GM12878 (cell line): Measurements from ENCODE around the gene PCDHGA10.
"Not testable (repeated sequence)": the region's sequence is repeated elsewhere in the genome, so short reads cannot be mapped to it uniquely, and the experiment has no call there.

Experiments used
- CREB1 ChIP-seq: IDR thresholded peaks from 2 replicates; pipeline ENCODE4 v1.6.1; 2012; ENCODE audit warnings: low read depth, mild to moderate bottlenecking, inconsistent platforms
- CTCF ChIP-seq, 3 experiments: IDR thresholded peaks in 2 of 3; conservative IDR thresholded peaks in 1 of 3; 2 replicates each; pipeline ENCODE4 v1.5.1; 2011; ENCODE audit warnings: low read depth in 3 of 3, low read length in 3 of 3, mild to moderate bottlenecking in 3 of 3, control low read depth in 2 of 3, moderate library complexity in 2 of 3, inconsistent platforms in 1 of 3, mixed read lengths in 1 of 3; ENCODE audit not compliant: control insufficient read depth in 2 of 3, insufficient read depth in 1 of 3; ENCODE audit errors: extremely low read depth in 1 of 3

- not testable (repeated sequence) for TF ChIP-seq CREB1; CTCF (IDR thresholded peaks at IDR 0.05 in 2 of 3, conservative IDR thresholded peaks at IDR 0.05 in 1 of 3; ENCODE audit: control insufficient read depth in 2 of 3, extremely low read depth in 1 of 3, insufficient read depth in 1 of 3, low read depth in 3 of 3, low read length in 3 of 3)
Measured at GRCh38 chr5:141432308-141432707, 19.5 kb downstream of the PCDHGA10 start.
